Heart left ventricle (tissue), 13 donors: Measurements from ENCODE around the gene SLC37A1.

Source experiments
- POLR2A ChIP-seq, 2 donors: fragments of 450-650 bp; IDR thresholded peaks; one replicate each; pipeline ENCODE4 v1.6.1; 2017; ENCODE audit warnings: antibody characterized with exemption in 2 of 2, mild to moderate bottlenecking in 2 of 2, moderate library complexity in 2 of 2
- TF ChIP-seq, protein P1 (sequence below), 12 donors: fragments of 200-600 bp; sonication (generic) in 4 of 12; IDR thresholded peaks; one replicate each; pipeline versions ENCODE4 v1.5.0 to v1.8.0; 2018 to 2022; ENCODE audit warnings: antibody characterized with exemption in 12 of 12, mild to moderate bottlenecking in 5 of 12
- donor health status: ischemic (EF 13 %, LVEDD 7.1; RV severe dilation, severe dysfunction).
- donor health status: DM: no; HTN: yes; CAD: no.
- donor health status: DM: no; HTN: no; CAD: no.
- donor health status: ischemic (EF 25% LVEDD 6.9; RV normal size, moderate dysfunction).
- donor health status: ischemic (EF 25% LVEDD 5.7; RV mildly dilated, moderate dysfunction).
- donor health status: ischemic (EF 35%, LVEDD 5.7; RV mildly dilated, moderate dysfunction).
- donor health status: nonischemic (EF 11% LVEDD 7.7; RV severe dilation, severe dysfunction).
- donor health status: DM: yes; HTN: yes; CAD: no.
- donor health status: PGD.
- donor health status: ischemic (EF 29% LVEDD 5.4; RV normal size, mild dysfunction).
- donor health status: nonischemic (EF 23%, LVEDD 6.1; RV moderate dilation, normal function).

DNA sequence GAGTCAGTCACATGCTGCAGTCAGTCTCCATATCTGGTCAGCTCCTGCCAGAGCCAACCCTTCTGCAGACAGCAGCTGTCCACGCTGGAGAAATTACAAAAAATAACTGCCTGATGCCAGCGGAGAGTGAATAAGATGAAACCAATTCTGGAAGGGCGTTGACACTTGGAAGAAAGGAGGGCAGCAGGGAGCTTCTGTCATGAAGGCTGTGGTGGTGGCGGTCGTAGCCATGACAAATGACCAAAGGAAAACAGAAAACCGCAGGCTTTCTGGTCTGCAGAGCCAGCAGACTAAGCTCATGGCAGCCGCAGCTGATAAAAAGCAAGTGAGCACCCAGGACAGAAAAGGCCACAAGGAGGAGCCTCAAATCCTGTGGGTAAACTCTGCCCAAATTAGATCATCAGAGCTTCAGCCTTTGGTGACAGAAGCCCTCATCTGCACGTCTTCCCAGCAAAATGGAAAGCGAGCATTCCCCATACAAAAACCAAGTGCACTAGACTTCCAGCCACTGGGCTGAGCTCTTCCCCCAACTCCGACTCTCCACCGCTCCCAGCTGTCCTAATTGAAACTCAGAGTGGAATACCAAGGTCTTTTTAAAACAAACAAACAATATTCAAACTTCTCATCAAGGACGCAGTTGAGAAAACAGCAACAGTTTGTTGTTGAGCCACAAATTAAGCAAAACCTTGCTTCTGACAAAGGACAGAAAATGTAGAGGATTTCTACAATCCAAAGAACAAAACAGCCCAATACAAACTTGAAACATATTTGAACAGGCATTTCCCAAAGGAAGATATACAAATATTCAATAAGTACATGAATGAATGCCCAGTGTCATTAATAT is 46.3 kb upstream of the SLC37A1 start:
- TF ChIP-seq, protein P1, sequence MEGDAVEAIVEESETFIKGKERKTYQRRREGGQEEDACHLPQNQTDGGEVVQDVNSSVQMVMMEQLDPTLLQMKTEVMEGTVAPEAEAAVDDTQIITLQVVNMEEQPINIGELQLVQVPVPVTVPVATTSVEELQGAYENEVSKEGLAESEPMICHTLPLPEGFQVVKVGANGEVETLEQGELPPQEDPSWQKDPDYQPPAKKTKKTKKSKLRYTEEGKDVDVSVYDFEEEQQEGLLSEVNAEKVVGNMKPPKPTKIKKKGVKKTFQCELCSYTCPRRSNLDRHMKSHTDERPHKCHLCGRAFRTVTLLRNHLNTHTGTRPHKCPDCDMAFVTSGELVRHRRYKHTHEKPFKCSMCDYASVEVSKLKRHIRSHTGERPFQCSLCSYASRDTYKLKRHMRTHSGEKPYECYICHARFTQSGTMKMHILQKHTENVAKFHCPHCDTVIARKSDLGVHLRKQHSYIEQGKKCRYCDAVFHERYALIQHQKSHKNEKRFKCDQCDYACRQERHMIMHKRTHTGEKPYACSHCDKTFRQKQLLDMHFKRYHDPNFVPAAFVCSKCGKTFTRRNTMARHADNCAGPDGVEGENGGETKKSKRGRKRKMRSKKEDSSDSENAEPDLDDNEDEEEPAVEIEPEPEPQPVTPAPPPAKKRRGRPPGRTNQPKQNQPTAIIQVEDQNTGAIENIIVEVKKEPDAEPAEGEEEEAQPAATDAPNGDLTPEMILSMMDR (IDR thresholded peaks at IDR 0.05) = peak in 8 of 12 donors; percentile 11 to 48 (median 31)
- TF ChIP-seq POLR2A (IDR thresholded peaks at IDR 0.05) = no peak
